Peyer's patch (tissue), 4 donors: ENCODE measurements around the gene PLAU. TPM values are rescaled to one million over a fixed set of nuclear protein-coding genes. Genes with fewer than 3 reads are reported as not detected.

Experiments
- DNase-seq, 3 donors: peaks; one replicate each; pipeline ENCODE4 v3.0.0-alpha.2; 2017 to 2019
- H3K27ac ChIP-seq, 4 donors: fragments of 200-600 bp; sonication (generic); one replicate each; pipeline ENCODE4 v1.5.1; 2016 to 2019
- H3K27me3 ChIP-seq, 2 donors: fragments of 200-600 bp; sonication (generic); one replicate each; pipeline ENCODE4 v1.5.1; 2019
- H3K36me3 ChIP-seq, 3 donors: fragments of 200-600 bp; sonication (generic); one replicate each; pipeline ENCODE4 v1.5.1; 2016 to 2019
- H3K4me1 ChIP-seq, 4 donors: fragments of 200-600 bp; sonication (generic); one replicate each; pipeline ENCODE4 v1.5.1; 2016 to 2019
- H3K4me3 ChIP-seq, 4 donors: fragments of 200-600 bp; sonication (generic); 1 replicate in 3 of 4; 2 replicates in 1 of 4; pipeline ENCODE4 v1.5.1; 2016 to 2019; ENCODE audit warnings: mild to moderate bottlenecking in 1 of 4
- H3K9me3 ChIP-seq, 4 donors: fragments of 200-600 bp; sonication (generic); one replicate each; pipeline ENCODE4 v1.5.1; 2016 to 2019; ENCODE audit warnings: mild to moderate bottlenecking in 1 of 4
- POLR2A ChIP-seq, 2 donors: fragments of 450-650 bp; IDR thresholded peaks; one replicate each; pipeline ENCODE4 v1.5.1; 2017; ENCODE audit warnings: antibody characterized with exemption in 2 of 2, mild to moderate bottlenecking in 2 of 2, moderate library complexity in 2 of 2
- total RNA-seq, 4 donors: library from RNA; depleted of rRNA; stranded (reverse); fragments of >200 nt; gene quantifications; one replicate each; pipeline ENCODE4 v1.1.0, GENCODE V29; 2016
- TF ChIP-seq, protein P1 (sequence below), 6 experiments: fragments of 450-650 bp in 4 of 6; fragments of 200-600 bp in 2 of 6; sonication (generic) in 1 of 6; IDR thresholded peaks; one replicate each; pipeline ENCODE4 v1.5.1; 2017 to 2019; ENCODE audit warnings: antibody characterized with exemption in 6 of 6, mild to moderate bottlenecking in 3 of 6, moderate library complexity in 1 of 6

The PLAU gene
- total RNA-seq, 4 donors from 2014 or later = 0.53 to 6.6 (median 2.7) TPM

DNA sequence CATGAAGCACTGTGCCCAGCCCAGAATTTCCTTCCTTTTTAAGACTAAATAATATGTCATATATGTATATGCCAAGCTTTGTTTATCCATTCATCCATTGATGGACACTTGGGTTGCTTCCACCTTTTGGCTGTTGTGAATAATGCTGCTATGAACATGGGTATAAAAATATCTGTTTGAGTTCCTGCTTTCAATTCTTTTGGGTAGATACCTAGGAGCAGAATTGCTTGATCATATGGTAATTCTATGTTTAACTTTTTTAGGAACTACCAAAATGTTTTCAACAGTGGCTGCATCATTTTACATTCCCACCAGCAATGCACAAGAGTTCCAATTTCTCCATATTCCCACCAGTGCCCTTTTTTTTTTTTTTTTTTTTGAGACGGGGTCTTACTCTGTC is 13.2 kb upstream of the PLAU start:
- TF ChIP-seq POLR2A (IDR thresholded peaks at IDR 0.05) = no peak
- TF ChIP-seq, protein P1, sequence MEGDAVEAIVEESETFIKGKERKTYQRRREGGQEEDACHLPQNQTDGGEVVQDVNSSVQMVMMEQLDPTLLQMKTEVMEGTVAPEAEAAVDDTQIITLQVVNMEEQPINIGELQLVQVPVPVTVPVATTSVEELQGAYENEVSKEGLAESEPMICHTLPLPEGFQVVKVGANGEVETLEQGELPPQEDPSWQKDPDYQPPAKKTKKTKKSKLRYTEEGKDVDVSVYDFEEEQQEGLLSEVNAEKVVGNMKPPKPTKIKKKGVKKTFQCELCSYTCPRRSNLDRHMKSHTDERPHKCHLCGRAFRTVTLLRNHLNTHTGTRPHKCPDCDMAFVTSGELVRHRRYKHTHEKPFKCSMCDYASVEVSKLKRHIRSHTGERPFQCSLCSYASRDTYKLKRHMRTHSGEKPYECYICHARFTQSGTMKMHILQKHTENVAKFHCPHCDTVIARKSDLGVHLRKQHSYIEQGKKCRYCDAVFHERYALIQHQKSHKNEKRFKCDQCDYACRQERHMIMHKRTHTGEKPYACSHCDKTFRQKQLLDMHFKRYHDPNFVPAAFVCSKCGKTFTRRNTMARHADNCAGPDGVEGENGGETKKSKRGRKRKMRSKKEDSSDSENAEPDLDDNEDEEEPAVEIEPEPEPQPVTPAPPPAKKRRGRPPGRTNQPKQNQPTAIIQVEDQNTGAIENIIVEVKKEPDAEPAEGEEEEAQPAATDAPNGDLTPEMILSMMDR (IDR thresholded peaks at IDR 0.05) = no peak
- H3K4me1 ChIP-seq = peaks cover 0 to 4% (median 1%) of the 10 kb centered on the region in 4 donors
- DNase-seq = no peak
- H3K36me3 ChIP-seq = no peaks in the 10 kb centered on the region
- no peaks in the 10 kb centered on the region for H3K9me3 ChIP-seq
- H3K27ac ChIP-seq = no peak overlapping the region
- H3K27me3 ChIP-seq = no peaks in the 10 kb centered on the region
- no peak overlapping the region for H3K4me3 ChIP-seq

DNA sequence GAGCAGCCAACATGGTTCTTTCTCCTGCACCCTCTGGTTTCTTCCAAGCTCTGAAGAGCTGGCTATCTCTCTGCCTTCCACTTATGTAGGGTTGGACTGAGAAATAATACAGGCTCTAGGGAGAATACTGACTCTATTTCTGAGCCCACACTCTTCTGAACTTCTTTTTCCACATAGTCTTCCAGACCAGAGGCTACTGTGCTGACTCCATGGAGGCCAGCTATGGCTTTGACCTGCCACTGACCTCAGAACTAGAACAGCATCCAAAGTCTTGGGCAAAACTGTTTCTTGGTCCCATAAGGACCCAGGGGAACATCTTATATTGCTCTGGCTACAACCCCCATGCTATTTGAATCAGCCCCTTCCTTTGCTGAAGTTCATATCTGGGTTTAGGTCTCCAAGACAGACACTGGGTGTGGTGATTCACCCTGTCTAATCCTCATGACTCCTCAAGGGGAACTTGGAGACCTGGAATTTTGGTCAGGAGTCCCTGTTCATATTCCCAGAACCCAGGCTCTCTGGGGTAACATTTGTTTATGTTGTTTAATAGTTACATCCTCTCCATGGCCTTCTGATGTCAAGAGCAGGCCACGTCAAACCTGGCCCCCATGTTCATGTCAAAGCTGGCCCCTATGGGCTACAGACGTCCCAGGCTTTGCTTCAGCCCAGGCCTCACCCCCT is 12.1 kb upstream of the PLAU start:
- no peak for DNase-seq
- H3K27ac ChIP-seq = no peak overlapping the region
- peaks cover 0 to 4% (median 1%) of the 10 kb centered on the region in 4 donors for H3K4me1 ChIP-seq

DNA sequence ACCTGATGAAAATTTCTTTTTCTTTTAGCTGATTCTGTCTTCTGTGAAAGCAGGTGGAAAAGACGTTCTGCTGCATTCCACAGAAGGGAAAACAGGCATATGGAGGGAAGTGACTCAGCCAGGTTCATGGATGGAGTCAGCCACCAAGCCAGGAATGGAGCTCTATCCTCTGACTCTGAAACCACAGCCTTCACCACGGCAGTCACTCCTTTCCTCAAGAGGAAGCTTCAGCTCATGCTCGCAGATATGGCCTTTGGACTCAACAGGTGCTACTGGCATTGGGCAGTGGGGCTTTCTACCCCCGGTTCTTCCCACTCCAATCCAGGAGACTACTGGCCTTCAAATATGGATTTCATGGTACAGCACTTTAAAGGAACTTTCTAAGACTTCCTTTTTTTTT is 11.5 kb upstream of the PLAU start:
- Histone ChIP-seq H3K4me3 (no peak overlapping the region), H3K27me3 (no peaks in the 10 kb centered on the region), H3K9me3 (no peaks in the 10 kb centered on the region), H3K4me1 (peaks cover 0 to 4% (median 1%) of the 10 kb centered on the region in 4 donors), H3K36me3 (no peaks in the 10 kb centered on the region), H3K27ac (no peak overlapping the region)
- TF ChIP-seq POLR2A (IDR thresholded peaks at IDR 0.05) = no peak
- DNase-seq = no peak

More for the DNA sequence above, 12.1 kb upstream of the PLAU start:
- no peaks in the 10 kb centered on the region for H3K27me3 ChIP-seq
- TF ChIP-seq, protein P1 (IDR thresholded peaks at IDR 0.05) = no peak
- TF ChIP-seq POLR2A (IDR thresholded peaks at IDR 0.05) = no peak
- no peaks in the 10 kb centered on the region for H3K36me3 ChIP-seq
- no peak overlapping the region for H3K4me3 ChIP-seq
- no peaks in the 10 kb centered on the region for H3K9me3 ChIP-seq

DNA sequence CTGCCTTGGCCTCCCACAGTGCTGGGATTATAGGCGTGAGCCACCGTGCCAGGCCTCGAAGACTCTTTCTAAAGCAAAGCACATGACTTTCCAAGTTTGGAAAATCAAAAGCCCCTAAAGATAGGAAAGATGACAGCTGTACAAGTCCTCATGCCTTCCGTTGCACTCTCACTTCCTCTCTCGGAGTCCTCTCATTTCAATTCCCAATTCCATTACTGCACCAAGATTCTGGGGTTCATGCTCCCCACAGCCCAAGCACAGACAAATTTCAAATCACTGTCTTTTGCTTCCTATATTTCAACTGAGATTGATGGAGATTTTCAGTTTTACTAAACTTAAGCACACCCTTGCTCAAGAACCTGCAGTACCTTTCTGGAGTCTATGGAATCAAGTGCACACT is 10.9 kb upstream of the PLAU start:
- TF ChIP-seq, protein P1 (IDR thresholded peaks at IDR 0.05) = no peak
- no peak for TF ChIP-seq POLR2A (IDR thresholded peaks at IDR 0.05)
- Histone ChIP-seq H3K27ac (no peak overlapping the region), H3K4me3 (no peak overlapping the region), H3K36me3 (no peaks in the 10 kb centered on the region), H3K9me3 (no peaks in the 10 kb centered on the region), H3K27me3 (no peaks in the 10 kb centered on the region), H3K4me1 (peaks cover 0 to 4% (median 1%) of the 10 kb centered on the region in 4 donors)
- DNase-seq = no peak

DNA sequence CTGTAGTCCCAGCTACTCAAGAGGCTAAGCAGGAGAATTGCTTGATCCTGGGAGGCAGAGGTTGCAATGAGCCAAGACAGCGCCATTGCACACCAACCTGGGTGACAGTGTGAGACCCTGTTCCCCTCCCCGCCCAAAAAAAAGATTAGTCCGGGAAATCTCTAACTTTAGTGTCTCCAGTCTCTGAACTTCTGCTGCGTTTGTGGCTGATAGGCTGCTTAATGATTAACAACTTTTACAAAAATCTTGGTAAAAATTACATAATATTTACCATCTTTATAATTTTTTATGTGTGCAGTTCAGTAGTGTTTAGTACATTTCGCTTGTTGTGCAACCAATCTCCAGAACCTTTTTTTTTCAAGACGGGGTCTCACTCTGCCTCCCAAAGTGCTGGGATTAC is 9.7 kb upstream of the PLAU start:
- Histone ChIP-seq H3K4me3 (no peak overlapping the region), H3K4me1 (peaks cover 0 to 4% (median 1%) of the 10 kb centered on the region in 4 donors), H3K36me3 (no peaks in the 10 kb centered on the region), H3K9me3 (no peaks in the 10 kb centered on the region), H3K27me3 (no peaks in the 10 kb centered on the region), H3K27ac (no peak overlapping the region)
- DNase-seq = no peak
- no peak for TF ChIP-seq POLR2A (IDR thresholded peaks at IDR 0.05)
- TF ChIP-seq, protein P1 (IDR thresholded peaks at IDR 0.05) = no peak

DNA sequence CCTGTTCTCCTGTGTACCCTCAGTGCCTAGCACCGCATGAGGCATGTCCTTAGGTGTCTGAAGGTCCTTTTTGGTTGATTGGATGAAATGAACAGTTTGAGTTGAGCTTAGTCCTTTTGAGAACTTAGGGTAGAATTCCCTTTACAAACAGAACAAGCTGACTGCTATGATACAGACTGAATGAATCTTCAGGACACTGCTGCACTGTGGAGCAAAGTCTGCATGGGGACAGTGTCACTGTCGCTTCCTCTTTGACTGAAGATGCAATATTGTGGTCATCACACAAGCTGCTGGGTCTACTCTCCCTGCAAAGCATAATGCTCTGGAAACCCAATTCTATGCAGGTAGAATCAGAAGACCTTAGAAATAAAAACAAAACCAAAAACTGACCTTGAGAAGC is 8.6 kb upstream of the PLAU start:
- H3K4me1 ChIP-seq = peaks cover 0 to 4% (median 1%) of the 10 kb centered on the region in 4 donors
- no peak overlapping the region for H3K4me3 ChIP-seq
- H3K27ac ChIP-seq = no peak overlapping the region
- no peak for TF ChIP-seq POLR2A (IDR thresholded peaks at IDR 0.05)
- TF ChIP-seq, protein P1 (IDR thresholded peaks at IDR 0.05) = no peak
- no peaks in the 10 kb centered on the region for H3K27me3 ChIP-seq
- H3K9me3 ChIP-seq = no peaks in the 10 kb centered on the region
- DNase-seq = no peak
- no peaks in the 10 kb centered on the region for H3K36me3 ChIP-seq
